ENCODE results near the gene MAP1LC3B. TPM values are rescaled to one million over a fixed set of nuclear protein-coding genes. Genes with fewer than 3 reads are reported as not detected.
A peak's percentile ranks its signal among the peaks of the same experiment; 100 is the strongest.

MAP1LC3B gene
- total and polyA plus RNA-seq, 8 donors, result 47.7 to 75.9 (median 52.5) TPM

- Histone ChIP-seq H3K27ac (peak overlapping the region in 1 of 2 donors; percentile 23), H3K9me3 (no peaks in the 10 kb centered on the region), H3K27me3 (no peaks in the 10 kb centered on the region), H3K36me3 (peaks cover 0 to 49% of the 10 kb centered on the region in 2 donors), H3K4me3 (no peak overlapping the region), H3K4me1 (no peaks in the 10 kb centered on the region)
- no peak for ATAC-seq
- TF ChIP-seq CTCF (IDR thresholded peaks at IDR 0.05), result no peak
- intact Hi-C loops (cut with DNase I), result no loop called here
- DNase-seq, result peak in 1 of 4 donors; percentile 13
These were observed 55.2 kb downstream of the MAP1LC3B start for GRCh38 chr16:87447323-87447722.

GRCh38 chr16:87448866-87449265, 56.7 kb downstream of the MAP1LC3B start:
- intact Hi-C loops (cut with DNase I), result no loop called here
- peaks cover 0 to 63% of the 10 kb centered on the region in 2 donors for H3K36me3 ChIP-seq

GRCh38 chr16:87451563-87452210, 59.6 kb downstream of the MAP1LC3B start:
- no peak overlapping the region for H3K4me3 ChIP-seq
- TF ChIP-seq CTCF (IDR thresholded peaks at IDR 0.05), result no peak
- no peak overlapping the region for H3K27ac ChIP-seq
- no peaks in the 10 kb centered on the region for H3K27me3 ChIP-seq
- H3K4me1 ChIP-seq, result no peaks in the 10 kb centered on the region
- intact Hi-C loops (cut with DNase I), result no loop called here
- DNase-seq (no peak), ATAC-seq (no peak)
- H3K9me3 ChIP-seq, result no peaks in the 10 kb centered on the region
- peaks cover 0 to 58% of the 10 kb centered on the region in 2 donors for H3K36me3 ChIP-seq

More at GRCh38 chr16:87448866-87449265, 56.7 kb downstream of the MAP1LC3B start:
- no peak for TF ChIP-seq CTCF (IDR thresholded peaks at IDR 0.05)
- DNase-seq, result no peak
- H3K4me3 ChIP-seq, result no peak overlapping the region
- H3K4me1 ChIP-seq, result no peaks in the 10 kb centered on the region
- H3K9me3 ChIP-seq, result no peaks in the 10 kb centered on the region
- no peak for ATAC-seq
- H3K27me3 ChIP-seq, result no peaks in the 10 kb centered on the region
- H3K27ac ChIP-seq, result no peak overlapping the region

GRCh38 chr16:87453326-87453725, 61.2 kb downstream of the MAP1LC3B start:
- Histone ChIP-seq H3K4me1 (peaks cover 9 to 15% of the 10 kb centered on the region in 2 donors), H3K4me3 (no peak overlapping the region), H3K9me3 (no peaks in the 10 kb centered on the region), H3K36me3 (peaks cover 0 to 50% of the 10 kb centered on the region in 2 donors), H3K27ac (no peak overlapping the region), H3K27me3 (no peaks in the 10 kb centered on the region)
- TF ChIP-seq CTCF (IDR thresholded peaks at IDR 0.05), result no peak
- no peak for DNase-seq
- ATAC-seq, result no peak
- intact Hi-C loops (cut with DNase I), result no loop called here

Other genes with a start within 250 kb of the MAP1LC3B start
- gene C16orf95, start 74.9 kb upstream of the MAP1LC3B start, total RNA-seq, result 1 to 10 TPM; 2.3 to 6.7 TPM
- 1 to 10 TPM; 2.5 to 5.4 (median 3.6) TPM for gene C16orf95, start 74.9 kb upstream of the MAP1LC3B start, polyA plus RNA-seq (ENCODE audit: insufficient read length in 6 of 6)
- gene FBXO31, start 8.6 kb upstream of the MAP1LC3B start, total RNA-seq, result 10 to 100 TPM; 21.0 to 21.9 TPM
- gene FBXO31, start 8.6 kb upstream of the MAP1LC3B start, polyA plus RNA-seq (ENCODE audit: insufficient read length in 6 of 6), result 10 to 100 TPM; 22.2 to 25.8 (median 23.8) TPM
- gene ZCCHC14, start 100.7 kb downstream of the MAP1LC3B start, total RNA-seq, result 10 to 100 TPM; 23.4 to 24.1 TPM
- 10 to 100 TPM; 30.8 to 38.7 (median 32.0) TPM for gene ZCCHC14, start 100.7 kb downstream of the MAP1LC3B start, polyA plus RNA-seq (ENCODE audit: insufficient read length in 6 of 6)
- gene JPH3, start 210.2 kb downstream of the MAP1LC3B start, total RNA-seq, result under 1 TPM in 1 of 2 donors, not detected in 1; 0.06 TPM
- 1 to 10 TPM in 4 of 6 donors, under 1 TPM in 2; 0.83 to 2.5 (median 1.5) TPM for gene JPH3, start 210.2 kb downstream of the MAP1LC3B start, polyA plus RNA-seq (ENCODE audit: insufficient read length in 6 of 6)